Endometrial microvascular endothelial cells (primary cell): ENCODE data around the gene FILIP1L. TPM values are rescaled to one million over a fixed set of nuclear protein-coding genes. Genes with fewer than 3 reads are reported as not detected.

Source experiments
- in situ Hi-C: cut with HindIII; loops from 2 replicates; pipeline ENCODE4 v1.10.0; 2017; ENCODE audit warnings: low sequenced_read_pairs, low pct_unique_long_range_greater_than_20kb; ENCODE audit errors: inconsistent ontology term
- total RNA-seq: library from RNA; depleted of rRNA; stranded (reverse); fragments of >200 nt; gene quantifications from one replicate; pipeline ENCODE4 v1.2.3, GENCODE V29; 2015; ENCODE audit errors: inconsistent ontology term

Gene FILIP1L
- total RNA-seq, 1 donor from 2014 or later = 31.3 TPM

- in situ Hi-C loops = no loop called here
Observed at GRCh38 chr3:99966662-99967416, 147.5 kb downstream of the FILIP1L start.

DNA sequence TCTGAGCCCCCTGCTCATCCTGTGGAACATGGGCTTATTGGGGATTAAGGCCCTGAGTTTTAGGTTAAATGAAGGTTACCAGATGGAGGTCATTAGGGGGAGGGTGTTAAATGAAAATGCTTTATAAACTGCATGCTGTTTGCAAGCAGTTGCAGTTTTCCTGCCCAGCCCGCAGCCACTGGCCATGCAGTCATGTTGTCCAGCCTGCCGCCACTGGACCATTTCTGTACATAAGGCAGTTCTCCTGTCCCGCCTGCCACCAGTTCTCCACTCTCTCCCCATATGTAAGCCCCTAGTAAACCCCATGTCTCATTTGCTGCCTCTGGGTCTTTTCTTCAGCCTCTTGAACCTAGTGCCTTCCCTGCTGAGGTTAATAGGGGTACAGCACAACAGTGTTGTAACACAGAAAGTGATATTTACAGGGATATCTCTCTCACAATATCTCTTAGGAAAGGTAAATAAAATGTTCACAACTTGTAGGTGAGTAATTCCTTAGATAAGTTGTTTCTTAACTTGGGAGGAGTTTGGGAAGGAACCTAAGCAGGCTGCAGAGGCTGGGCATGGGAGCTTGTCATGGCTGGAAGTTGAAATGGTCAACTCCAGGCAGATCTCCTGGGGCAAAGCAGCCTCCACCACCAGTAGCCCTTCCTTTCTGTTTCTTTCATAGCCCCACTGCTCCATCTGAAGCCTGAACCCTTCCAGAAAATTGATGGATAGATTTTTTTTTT is 148.5 kb downstream of the FILIP1L start:
- in situ Hi-C loops = no loop called here

- in situ Hi-C loops = no loop called here
Observed at GRCh38 chr3:99965077-99965476, 149.2 kb downstream of the FILIP1L start.

- in situ Hi-C loops = no loop called here
Observed at GRCh38 chr3:99962703-99963102, 151.6 kb downstream of the FILIP1L start.

GRCh38 chr3:99961756-99962515 is 152.4 kb downstream of the FILIP1L start:
- in situ Hi-C loops = no loop called here

DNA sequence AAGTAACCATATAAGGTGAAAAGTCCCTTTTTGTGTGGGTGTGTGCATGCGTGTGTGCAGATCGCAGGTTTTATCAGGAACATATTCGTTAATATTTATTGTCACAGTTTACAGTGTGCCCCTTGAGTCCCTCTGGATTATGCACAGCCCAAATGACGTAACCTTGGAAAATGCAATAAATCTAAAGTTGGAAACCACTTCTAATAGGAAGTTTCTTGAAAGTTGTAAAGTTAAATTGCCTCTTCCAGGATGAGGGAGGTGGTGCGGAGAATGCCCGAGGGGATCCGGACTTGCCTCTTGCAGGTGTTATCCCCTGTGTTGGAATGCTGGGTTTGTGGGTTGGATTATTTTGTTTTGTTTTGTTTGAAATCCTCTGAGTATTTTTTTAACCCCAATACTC is 153.4 kb downstream of the FILIP1L start:
- in situ Hi-C loops = no loop called here

- in situ Hi-C loops = no loop called here
Observed at GRCh38 chr3:99960123-99960878, 154.0 kb downstream of the FILIP1L start.

GRCh38 chr3:99958222-99958912 is 155.9 kb downstream of the FILIP1L start:
- in situ Hi-C loops = no loop called here

DNA sequence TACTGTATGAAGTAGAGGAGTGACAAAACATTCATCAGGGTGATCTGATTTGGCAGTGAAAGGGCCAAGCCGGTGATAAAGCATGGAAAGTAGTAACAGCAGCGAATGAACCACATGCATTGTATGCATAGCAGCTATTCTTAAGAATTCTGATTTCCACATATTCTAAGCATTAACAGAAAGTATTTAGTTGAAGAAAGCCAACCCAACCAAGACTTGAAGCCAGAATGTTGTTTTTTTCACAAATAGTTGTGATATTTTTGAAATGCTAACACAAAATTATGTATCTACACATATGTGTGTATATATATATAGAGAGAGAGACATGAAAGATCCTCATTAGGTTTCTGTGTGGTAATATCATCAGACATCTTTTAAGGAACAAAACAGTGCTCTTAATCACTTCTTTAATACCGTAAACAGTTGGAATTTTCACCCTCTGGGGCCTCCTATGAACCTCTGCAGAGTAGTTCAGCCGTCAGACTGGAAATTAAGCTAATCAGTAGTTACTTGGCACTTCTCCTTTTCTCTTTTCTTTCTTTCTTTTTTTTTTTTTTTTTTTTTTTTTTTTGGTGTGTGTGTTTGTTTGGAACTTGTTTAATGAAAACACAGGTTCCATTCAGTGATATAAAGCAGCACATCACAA is 157.0 kb downstream of the FILIP1L start:
- in situ Hi-C loops = no loop called here

DNA sequence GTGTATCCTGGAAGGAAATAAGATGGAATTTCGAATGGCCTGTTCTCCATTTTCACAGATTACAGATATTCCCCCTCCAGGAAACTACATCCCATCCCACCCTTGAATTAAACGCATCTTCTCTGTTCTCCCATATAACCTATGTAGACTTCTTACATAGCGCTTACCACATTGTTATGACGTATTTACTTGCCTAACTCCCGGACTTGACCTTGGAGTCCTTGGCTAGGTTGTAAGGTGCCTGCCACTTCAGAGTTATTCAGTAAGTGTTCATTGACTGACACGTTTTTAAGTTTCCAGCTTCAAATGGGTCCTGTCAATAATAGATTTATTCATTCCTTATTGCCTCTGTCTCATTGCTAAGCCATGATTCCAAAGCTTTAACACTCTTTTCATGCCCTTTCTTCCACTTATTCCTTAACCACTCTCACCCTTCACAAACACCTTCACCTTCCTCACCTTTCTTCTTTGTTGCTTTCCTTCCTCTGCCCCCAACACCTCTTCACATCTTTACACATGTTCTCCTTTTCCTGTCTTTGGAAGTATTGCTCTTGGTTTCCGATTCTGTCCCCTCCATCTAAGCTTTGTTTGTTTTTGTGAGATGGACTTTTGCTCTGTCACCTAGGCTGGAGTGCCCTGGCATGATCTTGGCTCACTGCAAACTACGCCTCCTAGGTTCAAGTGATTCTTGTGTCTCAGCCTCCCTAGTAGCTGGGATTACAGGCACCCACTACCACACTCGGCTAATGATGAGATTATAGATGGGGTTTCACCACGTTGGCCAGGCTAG is 158.3 kb downstream of the FILIP1L start:
- in situ Hi-C loops = no loop called here

DNA sequence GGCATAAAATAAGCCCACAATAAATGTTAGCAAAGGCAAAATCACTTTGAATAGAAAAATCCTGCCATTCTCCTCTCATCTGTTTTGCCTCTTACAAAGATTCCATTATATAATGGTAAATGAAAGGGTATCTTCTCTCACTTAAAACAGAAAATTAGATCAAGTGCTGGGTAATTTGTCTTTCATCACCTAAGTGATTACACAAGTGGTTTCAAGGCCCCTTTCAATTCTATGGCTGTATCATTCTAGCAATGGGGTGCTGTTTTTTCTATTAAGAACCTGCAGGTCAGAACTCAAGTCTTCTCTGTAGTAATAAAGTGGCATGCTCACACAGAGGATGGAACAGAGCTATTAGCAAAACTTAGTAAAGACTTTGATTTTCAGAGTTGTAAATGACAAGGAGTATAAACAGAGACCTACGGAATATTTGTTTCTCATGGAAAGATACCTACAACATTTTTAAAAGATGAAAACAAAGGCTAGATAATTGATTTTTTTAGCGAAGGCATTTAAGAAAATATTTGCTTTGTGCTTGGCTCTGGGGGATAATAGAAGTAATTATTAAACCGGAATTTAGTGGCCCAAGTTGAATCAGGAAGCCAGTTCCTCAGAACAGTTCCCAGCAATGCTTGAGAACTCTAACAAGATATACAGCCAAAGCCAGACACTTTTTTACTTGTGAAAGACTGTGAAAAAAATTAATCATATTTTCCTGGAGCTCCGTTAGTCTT is 159.2 kb downstream of the FILIP1L start:
- in situ Hi-C loops = no loop called here

GRCh38 chr3:99953596-99953995 is 160.7 kb downstream of the FILIP1L start:
- in situ Hi-C loops = no loop called here

DNA sequence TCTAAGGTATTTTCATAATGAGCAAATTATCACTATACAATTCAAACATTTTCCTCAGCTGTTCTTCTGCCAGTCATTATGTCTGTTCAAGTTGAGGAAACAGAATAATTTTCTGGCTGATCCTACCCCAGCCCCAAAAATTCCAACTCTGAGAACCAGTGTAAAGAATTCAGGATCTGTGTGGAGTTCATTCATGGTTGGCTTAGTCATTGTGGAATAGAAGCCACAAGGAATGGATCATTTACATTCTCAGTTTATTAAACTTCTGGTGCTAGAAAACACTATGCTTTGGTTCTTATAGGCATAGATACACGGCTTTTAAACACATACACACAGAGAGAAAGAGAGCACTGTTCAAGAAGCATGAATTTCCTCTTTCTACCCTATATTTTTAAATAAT is 162.0 kb downstream of the FILIP1L start:
- in situ Hi-C loops = no loop called here

DNA sequence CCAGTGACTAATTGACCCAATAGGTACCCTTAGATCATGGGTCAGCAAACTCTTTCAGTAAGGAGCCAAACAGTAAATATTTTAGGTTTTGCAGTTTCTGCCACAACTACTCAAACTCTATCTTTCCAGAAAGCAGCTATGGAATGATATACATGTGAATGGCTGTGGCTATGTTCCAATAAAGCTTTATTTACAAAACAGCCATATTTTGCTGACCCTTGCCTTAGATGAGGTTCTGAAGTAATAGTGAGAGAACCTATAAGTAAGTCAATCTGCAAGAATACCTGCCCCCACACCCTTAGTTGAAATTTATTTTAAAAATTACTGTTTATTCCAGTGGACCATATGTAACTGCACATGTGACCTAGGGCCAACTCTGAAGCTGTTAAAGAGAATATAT is 162.6 kb downstream of the FILIP1L start:
- in situ Hi-C loops = no loop called here

DNA sequence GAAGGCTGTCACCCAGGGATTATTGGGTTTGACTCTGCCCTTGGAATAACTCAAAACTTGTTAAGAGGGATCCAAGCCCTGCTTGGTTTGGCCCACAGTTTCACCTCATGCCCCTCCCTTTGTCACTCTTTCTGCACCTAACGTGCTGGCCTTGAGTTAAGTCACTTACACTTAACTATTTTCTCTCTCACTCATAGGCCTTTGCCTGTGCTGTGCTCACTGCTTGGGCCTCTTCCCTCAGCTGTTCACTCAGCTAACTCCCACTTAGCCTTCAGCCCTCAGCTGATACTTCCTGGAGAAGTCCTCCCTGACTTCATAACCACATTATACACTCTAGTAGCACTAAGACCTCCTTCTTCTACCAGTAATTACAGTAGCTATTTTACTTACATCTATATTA is 163.4 kb downstream of the FILIP1L start:
- in situ Hi-C loops = no loop called here

DNA sequence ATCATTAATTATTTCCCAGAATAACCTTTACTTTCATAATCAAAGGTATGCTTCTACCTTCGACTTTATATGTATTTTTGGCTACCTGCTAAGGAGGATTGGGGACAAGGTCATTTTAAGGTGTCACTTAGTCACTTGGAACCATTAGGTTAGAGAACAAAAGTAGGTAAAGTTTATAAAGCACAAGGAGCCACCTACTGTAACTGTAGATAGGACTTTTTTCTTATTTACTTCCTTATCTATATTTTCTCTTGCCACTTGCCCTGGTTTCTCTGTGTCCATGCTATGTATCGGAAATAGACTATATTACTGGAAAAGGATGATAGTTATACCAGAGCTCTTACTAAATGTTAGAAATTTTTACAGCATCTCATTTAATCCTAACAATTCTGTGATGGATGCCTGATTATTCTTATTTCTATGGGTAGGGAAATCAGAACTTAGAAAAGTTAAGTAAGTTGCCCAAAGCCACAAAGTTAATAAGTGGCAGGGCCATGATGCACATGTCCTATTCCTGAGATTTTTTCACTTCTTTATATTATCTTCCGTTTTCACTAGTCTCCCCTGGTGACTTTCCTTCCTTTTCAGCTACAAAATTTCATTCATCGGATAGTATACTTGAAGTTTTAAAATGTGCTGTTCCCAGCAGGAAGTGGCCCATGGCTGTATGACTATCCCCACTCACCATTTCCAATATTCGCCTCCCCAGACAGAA is 164.2 kb downstream of the FILIP1L start:
- in situ Hi-C loops = no loop called here
